ENCODE results near the gene ZNF467. TPM values are rescaled to one million over a fixed set of nuclear protein-coding genes. Genes with fewer than 3 reads are reported as not detected.

ZNF467 gene
- total RNA-seq, 1 donor: 1.3 TPM

- H3K4me3 ChIP-seq (ENCODE audit: low read depth, low read length): no peak overlapping the region
- no peak for TF ChIP-seq CTCF (IDR thresholded peaks at IDR 0.05; ENCODE audit: insufficient read depth, low read depth, low read length)
- DNase-seq (ENCODE audit: low read depth): no peak
These were observed 27.7 kb upstream of the ZNF467 start for GRCh38 chr7:149801002-149801566.

GRCh38 chr7:149800169-149800555 lies 26.8 kb upstream of the ZNF467 start:
- H3K4me3 ChIP-seq (ENCODE audit: low read depth, low read length): no peak overlapping the region
- no peak for TF ChIP-seq CTCF (IDR thresholded peaks at IDR 0.05; ENCODE audit: insufficient read depth, low read depth, low read length)
- DNase-seq (ENCODE audit: low read depth): no peak

GRCh38 chr7:149799397-149800168 lies 26.2 kb upstream of the ZNF467 start:
- H3K4me3 ChIP-seq (ENCODE audit: low read depth, low read length): no peak overlapping the region
- DNase-seq (ENCODE audit: low read depth): peak; percentile 6
- TF ChIP-seq CTCF (IDR thresholded peaks at IDR 0.05; ENCODE audit: insufficient read depth, low read depth, low read length): peak; percentile 42

- H3K4me3 ChIP-seq (ENCODE audit: low read depth, low read length): no peak overlapping the region
- DNase-seq (ENCODE audit: low read depth): no peak
- no peak for TF ChIP-seq CTCF (IDR thresholded peaks at IDR 0.05; ENCODE audit: insufficient read depth, low read depth, low read length)
These were observed 24.4 kb upstream of the ZNF467 start for GRCh38 chr7:149797771-149798170.

- no peak for TF ChIP-seq CTCF (IDR thresholded peaks at IDR 0.05; ENCODE audit: insufficient read depth, low read depth, low read length)
- no peak for DNase-seq (ENCODE audit: low read depth)
- H3K4me3 ChIP-seq (ENCODE audit: low read depth, low read length): no peak overlapping the region
These were observed 23.0 kb upstream of the ZNF467 start for GRCh38 chr7:149796287-149796860.

- no peak for TF ChIP-seq CTCF (IDR thresholded peaks at IDR 0.05; ENCODE audit: insufficient read depth, low read depth, low read length)
- no peak overlapping the region for H3K4me3 ChIP-seq (ENCODE audit: low read depth, low read length)
- no peak for DNase-seq (ENCODE audit: low read depth)
These were observed 21.7 kb upstream of the ZNF467 start for GRCh38 chr7:149795126-149795525.

Measured in fibroblast of villous mesenchyme (primary cell).